ENCODE data around the gene TINAGL1.

TINAGL1 gene

GRCh38 chr1:31576201-31576669 lies at the start of gene TINAGL1:
Gene TINAGL1, plus strand, starts transcription at chr1:31576515. Its CDS starts 634 bp downstream, at chr1:31577149.
- TF ChIP-seq, protein P1, sequence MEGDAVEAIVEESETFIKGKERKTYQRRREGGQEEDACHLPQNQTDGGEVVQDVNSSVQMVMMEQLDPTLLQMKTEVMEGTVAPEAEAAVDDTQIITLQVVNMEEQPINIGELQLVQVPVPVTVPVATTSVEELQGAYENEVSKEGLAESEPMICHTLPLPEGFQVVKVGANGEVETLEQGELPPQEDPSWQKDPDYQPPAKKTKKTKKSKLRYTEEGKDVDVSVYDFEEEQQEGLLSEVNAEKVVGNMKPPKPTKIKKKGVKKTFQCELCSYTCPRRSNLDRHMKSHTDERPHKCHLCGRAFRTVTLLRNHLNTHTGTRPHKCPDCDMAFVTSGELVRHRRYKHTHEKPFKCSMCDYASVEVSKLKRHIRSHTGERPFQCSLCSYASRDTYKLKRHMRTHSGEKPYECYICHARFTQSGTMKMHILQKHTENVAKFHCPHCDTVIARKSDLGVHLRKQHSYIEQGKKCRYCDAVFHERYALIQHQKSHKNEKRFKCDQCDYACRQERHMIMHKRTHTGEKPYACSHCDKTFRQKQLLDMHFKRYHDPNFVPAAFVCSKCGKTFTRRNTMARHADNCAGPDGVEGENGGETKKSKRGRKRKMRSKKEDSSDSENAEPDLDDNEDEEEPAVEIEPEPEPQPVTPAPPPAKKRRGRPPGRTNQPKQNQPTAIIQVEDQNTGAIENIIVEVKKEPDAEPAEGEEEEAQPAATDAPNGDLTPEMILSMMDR (IDR thresholded peaks at IDR 0.05; ENCODE audit: low read depth, low read length): no peak
- no peak within 1 kb of the TSS for H3K4me3 ChIP-seq (ENCODE audit: low read depth, low read length)

- TF ChIP-seq, protein P1 (IDR thresholded peaks at IDR 0.05; ENCODE audit: low read depth, low read length): no peak
- no peak overlapping the region for H3K4me3 ChIP-seq (ENCODE audit: low read depth, low read length)
Observed at GRCh38 chr1:31529999-31530684, 46.2 kb upstream of the TINAGL1 start.

- no peak overlapping the region for H3K4me3 ChIP-seq (ENCODE audit: low read depth, low read length)
- TF ChIP-seq, protein P1 (IDR thresholded peaks at IDR 0.05; ENCODE audit: low read depth, low read length): no peak
Observed at GRCh38 chr1:31531177-31531999, 44.9 kb upstream of the TINAGL1 start.

- TF ChIP-seq, protein P1 (IDR thresholded peaks at IDR 0.05; ENCODE audit: low read depth, low read length): no peak
- no peak overlapping the region for H3K4me3 ChIP-seq (ENCODE audit: low read depth, low read length)
Observed at GRCh38 chr1:31532173-31532572, 44.1 kb upstream of the TINAGL1 start.

GRCh38 chr1:31535561-31535960 lies 40.8 kb upstream of the TINAGL1 start:
- TF ChIP-seq, protein P1 (IDR thresholded peaks at IDR 0.05; ENCODE audit: low read depth, low read length): no peak
- no peak overlapping the region for H3K4me3 ChIP-seq (ENCODE audit: low read depth, low read length)

DNA sequence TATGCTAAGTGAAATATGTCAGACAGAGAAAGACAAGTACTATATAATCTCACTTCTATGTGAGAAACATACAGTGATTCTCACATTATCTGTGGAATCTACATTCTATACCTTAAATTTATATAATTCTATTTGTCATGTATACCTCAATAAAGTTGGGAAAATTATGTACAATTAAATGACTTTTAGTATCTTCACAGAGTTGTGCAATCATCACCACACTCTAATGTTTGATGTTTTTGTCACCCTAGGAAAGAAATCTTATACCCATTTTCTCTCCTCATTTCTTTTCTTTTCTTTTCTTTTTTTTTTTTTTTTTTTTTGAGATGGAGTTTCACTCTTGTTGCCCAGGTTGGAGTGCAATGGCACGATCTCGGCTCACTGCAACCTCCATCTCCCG lies 37.0 kb upstream of the TINAGL1 start:
- no peak overlapping the region for H3K4me3 ChIP-seq (ENCODE audit: low read depth, low read length)
- TF ChIP-seq, protein P1 (IDR thresholded peaks at IDR 0.05; ENCODE audit: low read depth, low read length): no peak

- TF ChIP-seq, protein P1 (IDR thresholded peaks at IDR 0.05; ENCODE audit: low read depth, low read length): no peak
- no peak overlapping the region for H3K4me3 ChIP-seq (ENCODE audit: low read depth, low read length)
Observed at GRCh38 chr1:31541194-31541593, 35.1 kb upstream of the TINAGL1 start.

Data from WI38 (cell line).